GM03348 (cell line): ENCODE measurements around the gene FAM89B.
"Not testable (repeated sequence)": the region's sequence is repeated elsewhere in the genome, so short reads cannot be mapped to it uniquely, and the experiment has no call there.

Experiments
- DNase-seq: peaks from one replicate; pipeline ENCODE4 v3.0.0; 2012; ENCODE audit warnings: low spot score

Gene FAM89B

GRCh38 chr11:65572356-65573051, at the start of gene FAM89B:
Gene FAM89B, plus strand, starts transcription at chr11:65572538. Its CDS starts 132 bp downstream, at chr11:65572670.
- DNase-seq, result peak; percentile 90

GRCh38 chr11:65522718-65523630, 49.4 kb upstream of the FAM89B start:
- DNase-seq, result not testable (repeated sequence)

GRCh38 chr11:65523631-65523968, 48.7 kb upstream of the FAM89B start:
- DNase-seq, result not testable (repeated sequence)

- DNase-seq, result peak; percentile 40
Measured at GRCh38 chr11:65524014-65524740, 48.2 kb upstream of the FAM89B start.

GRCh38 chr11:65524741-65525545, 47.4 kb upstream of the FAM89B start, which contains the start of gene SCYL1:
Gene SCYL1, plus strand, starts transcription at chr11:65525083. Its CDS starts 71 bp downstream, at chr11:65525154.
- DNase-seq, result peak; percentile 98

GRCh38 chr11:65525546-65526480, 46.5 kb upstream of the FAM89B start:
- no peak for DNase-seq

GRCh38 chr11:65526744-65527143, 45.6 kb upstream of the FAM89B start:
- no peak for DNase-seq

- DNase-seq, result no peak
Measured at GRCh38 chr11:65528819-65529350, 43.5 kb upstream of the FAM89B start.

GRCh38 chr11:65529475-65530156, 42.7 kb upstream of the FAM89B start:
- DNase-seq, result no peak

GRCh38 chr11:65530157-65530496, 42.2 kb upstream of the FAM89B start:
- no peak for DNase-seq

- DNase-seq, result no peak
Measured at GRCh38 chr11:65532388-65533064, 39.8 kb upstream of the FAM89B start.

GRCh38 chr11:65535102-65535501, 37.2 kb upstream of the FAM89B start:
- no peak for DNase-seq

- DNase-seq, result no peak
Measured at GRCh38 chr11:65536412-65537295, 35.7 kb upstream of the FAM89B start.

- DNase-seq, result no peak
Measured at GRCh38 chr11:65537296-65537597, 35.1 kb upstream of the FAM89B start.

GRCh38 chr11:65537620-65538231, 34.6 kb upstream of the FAM89B start:
- no peak for DNase-seq

GRCh38 chr11:65538232-65538914, 34.0 kb upstream of the FAM89B start:
- DNase-seq, result no peak
